WERI-Rb-1 (cell line): Measurements from ENCODE around the gene KLHL26.
"Not testable (repeated sequence)": the region's sequence is repeated elsewhere in the genome, so short reads cannot be mapped to it uniquely, and the experiment has no call there.

ENCODE experiments used
- DNase-seq: peaks from one replicate; pipeline ENCODE4 v3.0.0-alpha.2; 2020
- H3K27ac ChIP-seq: fragments of 250-450 bp; sonication (Bioruptor Pico); 2 replicates; pipeline ENCODE4 v1.5.1; 2020; ENCODE audit warnings: mild to moderate bottlenecking, moderate library complexity
- H3K27me3 ChIP-seq: fragments of 250-450 bp; sonication (Bioruptor Pico); 2 replicates; pipeline ENCODE4 v1.5.1; 2021; ENCODE audit warnings: mild to moderate bottlenecking, low read depth, moderate library complexity; ENCODE audit not compliant: insufficient read depth, severe bottlenecking
- H3K36me3 ChIP-seq: fragments of 250-450 bp; sonication (Bioruptor Pico); 2 replicates; pipeline ENCODE4 v1.5.1; 2020; ENCODE audit warnings: mild to moderate bottlenecking, moderate library complexity
- H3K4me3 ChIP-seq: 2 replicates; pipeline ENCODE4 v1.5.1; 2011; ENCODE audit warnings: low read depth, mild to moderate bottlenecking, control low read depth, low read length
- H3K9me3 ChIP-seq: fragments of 250-450 bp; sonication (Bioruptor Pico); 2 replicates; pipeline ENCODE4 v1.5.1; 2021; ENCODE audit warnings: mild to moderate bottlenecking, moderate library complexity; ENCODE audit not compliant: severe bottlenecking
- CTCF ChIP-seq: IDR thresholded peaks from 2 replicates; pipeline ENCODE4 v1.5.1; 2011; ENCODE audit warnings: low read depth, mild to moderate bottlenecking, control low read depth, inconsistent platforms, low read length

KLHL26 gene

GRCh38 chr19:18675779-18676178, 39.0 kb downstream of the KLHL26 start:
- Histone ChIP-seq H3K27ac (no peak overlapping the region), H3K9me3 (no peaks in the 10 kb centered on the region), H3K36me3 (peaks cover 2% of the 10 kb centered on the region; the same call in 1 of the 2 replicates), H3K27me3 (no peaks in the 10 kb centered on the region), H3K4me3 (no peak overlapping the region)
- peak; percentile 54 for DNase-seq
- peak; percentile 64 for TF ChIP-seq CTCF

- Histone ChIP-seq H3K27me3 (no peaks in the 10 kb centered on the region), H3K4me3 (no peak overlapping the region), H3K27ac (no peak overlapping the region; the same call in 1 of the 2 replicates), H3K36me3 (no peaks in the 10 kb centered on the region), H3K9me3 (no peaks in the 10 kb centered on the region)
- TF ChIP-seq CTCF = no peak
- DNase-seq = no peak
These were observed 39.9 kb downstream of the KLHL26 start for GRCh38 chr19:18676692-18677091.

- DNase-seq = no peak
- no peaks in the 10 kb centered on the region for H3K36me3 ChIP-seq
- no peaks in the 10 kb centered on the region for H3K9me3 ChIP-seq
- TF ChIP-seq CTCF = no peak
- H3K4me3 ChIP-seq = no peak overlapping the region
- no peaks in the 10 kb centered on the region for H3K27me3 ChIP-seq
- H3K27ac ChIP-seq = peak overlapping the region; percentile 90
These were observed 40.3 kb downstream of the KLHL26 start for GRCh38 chr19:18677156-18677555.

GRCh38 chr19:18680148-18680547, 43.3 kb downstream of the KLHL26 start:
- H3K4me3 ChIP-seq, DNase-seq, H3K27me3 ChIP-seq, H3K27ac ChIP-seq, H3K9me3 ChIP-seq, H3K36me3 ChIP-seq: not testable (repeated sequence)

GRCh38 chr19:18682807-18683108, 45.9 kb downstream of the KLHL26 start:
- TF ChIP-seq CTCF = no peak
- H3K27me3 ChIP-seq = no peaks in the 10 kb centered on the region
- peak overlapping the region; percentile 92 for H3K27ac ChIP-seq
- H3K4me3 ChIP-seq = peak overlapping the region; percentile 51
- H3K9me3 ChIP-seq = no peaks in the 10 kb centered on the region
- H3K36me3 ChIP-seq = peaks cover 11% of the 10 kb centered on the region
- no peak for DNase-seq

- TF ChIP-seq CTCF = no peak
- DNase-seq = peak; percentile 92
- no peaks in the 10 kb centered on the region for H3K27me3 ChIP-seq
- peaks cover 11% of the 10 kb centered on the region for H3K36me3 ChIP-seq
- H3K27ac ChIP-seq = peak within 1 kb of the TSS; percentile 92
- H3K9me3 ChIP-seq = no peaks in the 10 kb centered on the region
- peak within 1 kb of the TSS; percentile 51 for H3K4me3 ChIP-seq
These were observed 46.5 kb downstream of the KLHL26 start, which contains the start of gene CRTC1 for GRCh38 chr19:18683109-18683957. TSS of gene CRTC1 (plus strand) at chr19:18683680. CDS start at chr19:18683703, 23 bp downstream.
